Spinal cord (tissue), 10 donors: ENCODE measurements around the gene C1QTNF8. TPM values are rescaled to one million over a fixed set of nuclear protein-coding genes. Genes with fewer than 3 reads are reported as not detected.

ENCODE experiments used
- DNase-seq, 6 donors: peaks; one replicate each; pipeline versions ENCODE4 v3.0.0 to v3.0.0-alpha.2; 2013 to 2015; ENCODE audit warnings: low spot score in 6 of 6, low read depth in 4 of 6
- H3K27ac ChIP-seq: one replicate; pipeline ENCODE4 v1.5.1; 2013; ENCODE audit warnings: low read depth, low read length, control low read depth
- H3K27me3 ChIP-seq: one replicate; pipeline ENCODE4 v1.6.1; 2013; ENCODE audit warnings: low read length; ENCODE audit not compliant: control insufficient read depth, insufficient read depth
- H3K36me3 ChIP-seq: one replicate; pipeline ENCODE4 v1.6.1; 2013; ENCODE audit warnings: low read length; ENCODE audit not compliant: control insufficient read depth, insufficient read depth
- H3K4me1 ChIP-seq: one replicate; pipeline ENCODE4 v1.6.1; 2013; ENCODE audit warnings: low read length; ENCODE audit not compliant: control insufficient read depth, insufficient read depth
- H3K4me3 ChIP-seq: one replicate; pipeline ENCODE4 v1.5.1; 2013; ENCODE audit warnings: low read depth, low read length, control low read depth
- H3K9me3 ChIP-seq: one replicate; pipeline ENCODE4 v1.6.1; 2013; ENCODE audit warnings: low read length; ENCODE audit not compliant: control insufficient read depth, insufficient read depth
- WGBS: methylation state at CpG from one replicate; pipeline ENCODE4 v1.1.5; 2013; ENCODE audit warnings: missing lambda C conversion rate; ENCODE audit not compliant: insufficient coverage; 5-methylcytosine and 5-hydroxymethylcytosine counted together
- polyA plus RNA-seq, 2 donors: library from polyadenylated mRNA; unstranded; fragments of 120-200 nt; gene quantifications; one replicate each; pipeline ENCODE4 v1.2.1, GENCODE V29; 2013; ENCODE audit not compliant: insufficient read length in 2 of 2
- total RNA-seq, 2 donors: library from RNA; depleted of rRNA in 1 of 2; stranded (reverse); fragments of 120-200 nt in 1 of 2; fragments of >200 nt in 1 of 2; gene quantifications; one replicate each; pipeline versions ENCODE4 v1.2.3 to v1.2.4, GENCODE V29; 2013 to 2014
- donor health status: healthy.

Gene C1QTNF8
- total and polyA plus RNA-seq, 4 donors: 0.17 to 0.59 (median 0.24) TPM

GRCh38 chr16:1121601-1122397 is 25.8 kb upstream of the C1QTNF8 start:
- WGBS: 69% methylated on average over 27 of the region's 30 CpGs
- H3K27ac ChIP-seq: no peak overlapping the region
- no peaks in the 10 kb centered on the region for H3K9me3 ChIP-seq
- DNase-seq: no peak
- peaks cover 52% of the 10 kb centered on the region for H3K4me1 ChIP-seq
- peaks cover 3% of the 10 kb centered on the region for H3K36me3 ChIP-seq
- no peak overlapping the region for H3K4me3 ChIP-seq
- no peaks in the 10 kb centered on the region for H3K27me3 ChIP-seq

DNA sequence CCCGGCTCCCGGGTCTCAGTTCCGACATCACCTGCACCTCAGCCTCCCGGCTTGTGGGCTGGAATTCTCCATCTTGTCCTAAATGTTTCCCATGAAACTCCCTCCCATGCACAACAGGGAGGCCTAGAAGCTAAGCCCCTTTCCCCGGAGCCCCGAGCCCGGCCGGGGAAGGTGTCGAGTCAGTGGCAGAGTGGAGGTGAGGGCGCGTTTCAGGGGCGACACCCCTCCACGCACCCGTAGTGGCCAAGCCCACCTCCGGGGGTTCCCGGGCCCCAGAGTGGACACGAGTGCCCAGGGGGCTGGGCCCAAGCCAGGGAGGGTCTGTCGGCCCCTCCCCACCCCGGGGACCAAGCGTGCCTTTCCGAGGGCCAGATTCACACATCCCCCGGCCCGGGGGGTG is 25.0 kb upstream of the C1QTNF8 start:
- H3K4me1 ChIP-seq: peaks cover 46% of the 10 kb centered on the region
- H3K27ac ChIP-seq: no peak overlapping the region
- no peaks in the 10 kb centered on the region for H3K27me3 ChIP-seq
- no peak for DNase-seq
- 38% methylated on average over 19 of the region's 23 CpGs for WGBS
- no peak overlapping the region for H3K4me3 ChIP-seq
- peaks cover 3% of the 10 kb centered on the region for H3K36me3 ChIP-seq
- no peaks in the 10 kb centered on the region for H3K9me3 ChIP-seq

DNA sequence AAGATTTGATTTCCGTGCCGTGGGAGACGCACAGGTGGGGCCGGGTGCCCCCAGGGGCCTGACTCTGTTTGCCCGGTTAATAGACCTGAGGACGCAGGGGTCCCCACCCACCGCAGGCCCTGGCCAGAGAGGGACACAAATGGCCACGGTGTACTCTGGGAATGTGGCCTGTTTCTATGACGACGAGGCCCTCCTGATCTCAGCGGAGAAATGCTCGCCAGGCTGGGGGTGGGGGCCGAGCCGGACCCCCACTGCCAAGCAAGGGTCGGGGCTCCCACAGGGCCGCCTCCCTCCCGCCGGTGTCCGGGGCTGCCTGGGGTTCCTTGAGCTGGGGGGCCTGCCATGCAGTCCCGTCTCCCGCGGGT is 24.5 kb upstream of the C1QTNF8 start:
- Histone ChIP-seq H3K4me1 (peaks cover 41% of the 10 kb centered on the region), H3K27me3 (no peaks in the 10 kb centered on the region), H3K27ac (no peak overlapping the region), H3K9me3 (no peaks in the 10 kb centered on the region), H3K36me3 (peaks cover 3% of the 10 kb centered on the region), H3K4me3 (no peak overlapping the region)
- DNase-seq: peak in 1 of 6 donors; percentile 52
- WGBS: 41% methylated on average over 22 of the region's 22 CpGs

GRCh38 chr16:1119766-1120576 is 23.9 kb upstream of the C1QTNF8 start:
- H3K4me3 ChIP-seq: no peak overlapping the region
- no peak overlapping the region for H3K27ac ChIP-seq
- DNase-seq: peak in 1 of 6 donors; percentile 30
- peaks cover 36% of the 10 kb centered on the region for H3K4me1 ChIP-seq
- peaks cover 3% of the 10 kb centered on the region for H3K36me3 ChIP-seq
- 74% methylated on average over 32 of the region's 35 CpGs for WGBS
- H3K27me3 ChIP-seq: no peaks in the 10 kb centered on the region
- no peaks in the 10 kb centered on the region for H3K9me3 ChIP-seq

GRCh38 chr16:1119129-1119528 is 23.1 kb upstream of the C1QTNF8 start:
- H3K4me1 ChIP-seq: peaks cover 28% of the 10 kb centered on the region
- no peaks in the 10 kb centered on the region for H3K27me3 ChIP-seq
- no peak overlapping the region for H3K27ac ChIP-seq
- WGBS: 68% methylated on average over 10 of the region's 19 CpGs
- H3K36me3 ChIP-seq: peaks cover 3% of the 10 kb centered on the region
- no peaks in the 10 kb centered on the region for H3K9me3 ChIP-seq
- DNase-seq: no peak
- H3K4me3 ChIP-seq: no peak overlapping the region

- Histone ChIP-seq H3K27me3 (peaks cover 2% of the 10 kb centered on the region), H3K27ac (no peak overlapping the region), H3K36me3 (no peaks in the 10 kb centered on the region), H3K4me1 (peaks cover 28% of the 10 kb centered on the region), H3K9me3 (no peaks in the 10 kb centered on the region), H3K4me3 (no peak overlapping the region)
- DNase-seq: no peak
- 83% methylated on average over 17 of the region's 19 CpGs for WGBS
Measured at GRCh38 chr16:1117926-1118325, 21.9 kb upstream of the C1QTNF8 start.

GRCh38 chr16:1117176-1117900 is 21.3 kb upstream of the C1QTNF8 start:
- Histone ChIP-seq H3K36me3 (no peaks in the 10 kb centered on the region), H3K27me3 (peaks cover 2% of the 10 kb centered on the region), H3K4me1 (peaks cover 28% of the 10 kb centered on the region), H3K27ac (no peak overlapping the region), H3K4me3 (no peak overlapping the region), H3K9me3 (no peaks in the 10 kb centered on the region)
- 70% methylated on average over 33 of the region's 34 CpGs for WGBS
- DNase-seq: no peak

DNA sequence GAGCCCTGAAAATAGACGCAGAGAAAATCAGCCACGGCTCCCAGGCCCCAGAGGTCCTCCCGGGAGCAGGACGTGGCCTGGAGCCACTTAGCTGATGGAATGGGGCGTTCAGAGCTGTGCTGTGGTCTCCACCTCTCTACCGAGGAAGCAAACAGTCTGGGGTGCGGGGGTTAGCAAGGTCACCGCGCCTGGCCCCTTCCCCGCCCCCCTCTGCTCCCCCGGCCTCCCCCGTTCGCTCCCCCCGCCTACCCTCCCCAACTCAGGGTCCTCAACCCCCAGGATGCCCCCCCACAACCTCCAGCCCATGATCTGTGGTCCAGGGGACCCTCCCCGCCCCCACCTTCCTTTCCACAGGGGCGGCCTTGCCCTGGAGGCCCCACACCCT is 20.6 kb upstream of the C1QTNF8 start:
- WGBS: 84% methylated on average over 4 of the region's 16 CpGs
- no peak for DNase-seq
- H3K4me1 ChIP-seq: peaks cover 23% of the 10 kb centered on the region
- H3K27ac ChIP-seq: no peak overlapping the region
- no peaks in the 10 kb centered on the region for H3K36me3 ChIP-seq
- H3K4me3 ChIP-seq: no peak overlapping the region
- no peaks in the 10 kb centered on the region for H3K9me3 ChIP-seq
- peaks cover 2% of the 10 kb centered on the region for H3K27me3 ChIP-seq

- H3K27ac ChIP-seq: no peak overlapping the region
- peaks cover 10% of the 10 kb centered on the region for H3K4me1 ChIP-seq
- no peaks in the 10 kb centered on the region for H3K36me3 ChIP-seq
- H3K27me3 ChIP-seq: peaks cover 5% of the 10 kb centered on the region
- no peaks in the 10 kb centered on the region for H3K9me3 ChIP-seq
- no peak for DNase-seq
- WGBS: 81% methylated on average over 13 of the region's 15 CpGs
- no peak overlapping the region for H3K4me3 ChIP-seq
Measured at GRCh38 chr16:1113889-1114526, 18.0 kb upstream of the C1QTNF8 start.
